HepG2 (cell line): ENCODE measurements around the gene PTMA. TPM values are rescaled to one million over a fixed set of nuclear protein-coding genes. Genes with fewer than 3 reads are reported as not detected.

Experiments used
- AHDC1 ChIP-seq: sonication (generic); formaldehyde crosslinking; IDR thresholded peaks from 2 replicates; pipeline ENCODE4 v1.5.1; 2020; ENCODE audit warnings: mild to moderate bottlenecking, missing genetic modification reagents, borderline replicate concordance
- IRF1 ChIP-seq: sonication (generic); formaldehyde crosslinking; IDR thresholded peaks from 2 replicates; pipeline ENCODE4 v1.4.0; 2020; ENCODE audit warnings: low read depth, mild to moderate bottlenecking, missing genetic modification reagents
- KLF11 ChIP-seq: IDR thresholded peaks from 2 replicates; pipeline ENCODE4 v1.6.1; 2016; ENCODE audit warnings: missing compliant biosample characterization
- MAX ChIP-seq: IDR thresholded peaks from 2 replicates; pipeline ENCODE4 v1.6.1; 2012; ENCODE audit warnings: inconsistent platforms
- MYC ChIP-seq: sonication (generic); formaldehyde crosslinking; IDR thresholded peaks from 2 replicates; pipeline ENCODE4 v1.9.0; 2021; ENCODE audit warnings: missing genetic modification reagents, borderline replicate concordance
- NFATC3 ChIP-seq: sonication (generic); formaldehyde crosslinking; IDR thresholded peaks from 2 replicates; pipeline ENCODE4 v1.5.1; 2020; ENCODE audit warnings: mild to moderate bottlenecking, missing genetic modification reagents
- NRL ChIP-seq: sonication (generic); formaldehyde crosslinking; IDR thresholded peaks from 2 replicates; pipeline ENCODE4 v1.5.0; 2020; ENCODE audit warnings: missing genetic modification reagents, mild to moderate bottlenecking, moderate library complexity, borderline replicate concordance
- PHF21A ChIP-seq: sonication (generic); formaldehyde crosslinking; IDR thresholded peaks from 2 replicates; pipeline ENCODE4 v1.5.0; 2020; ENCODE audit warnings: mild to moderate bottlenecking, missing genetic modification reagents
- POGK ChIP-seq: sonication (generic); formaldehyde crosslinking; conservative IDR thresholded peaks from 2 replicates; pipeline ENCODE4 v1.8.0; 2022; ENCODE audit warnings: mild to moderate bottlenecking, moderate library complexity, missing genetic modification reagents
- PPARG ChIP-seq: conservative IDR thresholded peaks from 2 replicates; pipeline ENCODE4 v1.6.1; 2016; ENCODE audit warnings: missing biosample characterization, missing genetic modification reagents
- SIN3A ChIP-seq: IDR thresholded peaks from 2 replicates; pipeline ENCODE4 v1.6.1; 2011; ENCODE audit warnings: low read depth, mild to moderate bottlenecking, control low read depth, low read length, borderline replicate concordance
- SMYD3 ChIP-seq: sonication (generic); formaldehyde crosslinking; IDR thresholded peaks from 2 replicates; pipeline ENCODE4 v1.8.1; 2023; ENCODE audit warnings: mild to moderate bottlenecking, missing genetic modification reagents
- YEATS2 ChIP-seq: sonication (generic); formaldehyde crosslinking; IDR thresholded peaks from 2 replicates; pipeline ENCODE4 v1.4.0; 2020; ENCODE audit warnings: missing genetic modification reagents, borderline replicate concordance
- ZNF274 ChIP-seq: sonication (generic); formaldehyde crosslinking; IDR thresholded peaks from 2 replicates; pipeline ENCODE4 v1.5.1; 2020; ENCODE audit warnings: mild to moderate bottlenecking, missing genetic modification reagents
- ZNF350 ChIP-seq: sonication (generic); formaldehyde crosslinking; IDR thresholded peaks from 2 replicates; pipeline ENCODE4 v1.4.0; 2020; ENCODE audit warnings: mild to moderate bottlenecking, low read depth, missing genetic modification reagents, borderline replicate concordance
- ZNF570 ChIP-seq: sonication (generic); formaldehyde crosslinking; IDR thresholded peaks from 2 replicates; pipeline ENCODE4 v1.4.0; 2020; ENCODE audit warnings: mild to moderate bottlenecking, missing genetic modification reagents, borderline replicate concordance
- ZNF770 ChIP-seq: sonication (generic); formaldehyde crosslinking; IDR thresholded peaks from 2 replicates; pipeline ENCODE4 v1.5.0; 2020; ENCODE audit warnings: mild to moderate bottlenecking, missing genetic modification reagents
- polyA plus RNA-seq, 8 experiments: library from polyadenylated mRNA; depleted of rRNA in 3 of 8; stranded (reverse) in 7 of 8; unstranded in 1 of 8; fragments of >200 nt; fragmentation: Illumina TruSeq in 4 of 8; extraction: Trizol in 4 of 8; gene quantifications; 2 replicates each; pipeline versions ENCODE4 v1.2.1 to v1.2.3, GENCODE V29; 2011 to 2016; ENCODE audit warnings: low read depth in 4 of 8, missing spikeins in 1 of 8, mixed read lengths in 1 of 8; ENCODE audit not compliant: insufficient read depth in 1 of 8
- total RNA-seq, 5 experiments: library from RNA; depleted of rRNA; stranded (reverse); fragments of >200 nt; fragmentation: Illumina TruSeq; extraction: Trizol; gene quantifications; 2 replicates each; pipeline ENCODE4 v1.2.3, GENCODE V29; 2016; ENCODE audit warnings: low read depth in 1 of 5

The PTMA gene
- total and polyA plus RNA-seq, 2 of the 13 experiments (the other 11 are each of a cell fraction or from before 2014, with no cell fraction given) = 190 to 1,086 TPM

- TF ChIP-seq MYC (CRISPR knock-in tag) (peak; percentile 87), YEATS2 (no peak), NFATC3 (CRISPR knock-in tag) (peak; percentile 96; the same call in 1 of the 2 replicates), NRL (no peak; the same call in 1 of the 2 replicates), SMYD3 (peak; percentile 89; the same call in 1 of the 2 replicates), KLF11 (CRISPR knock-in tag) (no peak; the same call in 1 of the 2 replicates), AHDC1 (no peak), PPARG (CRISPR knock-in tag) (peak; percentile 76; the same call in 1 of the 2 replicates), IRF1 (CRISPR knock-in tag) (no peak), ZNF770 (CRISPR knock-in tag) (peak; percentile 45; the same call in 1 of the 2 replicates), MAX (peak; percentile 92), ZNF274 (peak; percentile 77), PHF21A (CRISPR knock-in tag) (peak; percentile 99), SIN3A (peak; percentile 66; the same call in 1 of the 2 replicates), POGK (CRISPR knock-in tag) (peak; percentile 71), ZNF350 (CRISPR knock-in tag) (no peak; the same call in 1 of the 2 replicates), ZNF570 (CRISPR knock-in tag) (peak; percentile 79; the same call in 1 of the 2 replicates)
Measured at GRCh38 chr2:231680992-231681852, 27.1 kb upstream of the PTMA start (continued).
